OCI-LY3 (cell line): ENCODE measurements around the gene GPC3.

ENCODE experiments used
- EZH2phosphoT487 ChIP-seq: fragments of 200-600 bp; shearing (Covaris generic); IDR thresholded peaks from 2 replicates; pipeline ENCODE4 v1.6.1; 2018; ENCODE audit warnings: antibody characterized with exemption, mixed run types, low read depth
- TF ChIP-seq, protein P1 (sequence below): fragments of 200-600, 300-600 bp; sonication (generic); IDR thresholded peaks from 2 replicates; pipeline ENCODE4 v1.5.1; 2014; ENCODE audit warnings: antibody characterized with exemption, low read length, low read depth

DNA sequence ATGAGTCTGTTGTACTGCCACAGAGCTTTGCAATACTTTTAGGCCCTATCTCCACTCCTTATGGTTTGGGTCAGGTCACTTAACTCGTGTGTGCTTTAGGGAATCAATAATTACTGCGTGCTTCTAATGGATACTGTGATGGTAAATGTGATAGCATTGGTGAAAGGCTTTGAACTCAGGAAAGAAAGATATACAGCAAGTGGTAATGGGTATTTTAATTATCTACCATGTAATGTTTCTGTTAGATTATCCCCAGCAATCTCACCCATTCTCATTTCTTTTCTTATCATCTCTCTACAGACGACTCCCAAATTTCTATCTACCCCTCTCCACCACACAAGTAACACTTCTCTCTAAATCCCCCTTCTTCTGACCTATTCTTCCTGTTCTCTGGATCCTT is 128.6 kb downstream of the GPC3 start:
- TF ChIP-seq, protein P1, sequence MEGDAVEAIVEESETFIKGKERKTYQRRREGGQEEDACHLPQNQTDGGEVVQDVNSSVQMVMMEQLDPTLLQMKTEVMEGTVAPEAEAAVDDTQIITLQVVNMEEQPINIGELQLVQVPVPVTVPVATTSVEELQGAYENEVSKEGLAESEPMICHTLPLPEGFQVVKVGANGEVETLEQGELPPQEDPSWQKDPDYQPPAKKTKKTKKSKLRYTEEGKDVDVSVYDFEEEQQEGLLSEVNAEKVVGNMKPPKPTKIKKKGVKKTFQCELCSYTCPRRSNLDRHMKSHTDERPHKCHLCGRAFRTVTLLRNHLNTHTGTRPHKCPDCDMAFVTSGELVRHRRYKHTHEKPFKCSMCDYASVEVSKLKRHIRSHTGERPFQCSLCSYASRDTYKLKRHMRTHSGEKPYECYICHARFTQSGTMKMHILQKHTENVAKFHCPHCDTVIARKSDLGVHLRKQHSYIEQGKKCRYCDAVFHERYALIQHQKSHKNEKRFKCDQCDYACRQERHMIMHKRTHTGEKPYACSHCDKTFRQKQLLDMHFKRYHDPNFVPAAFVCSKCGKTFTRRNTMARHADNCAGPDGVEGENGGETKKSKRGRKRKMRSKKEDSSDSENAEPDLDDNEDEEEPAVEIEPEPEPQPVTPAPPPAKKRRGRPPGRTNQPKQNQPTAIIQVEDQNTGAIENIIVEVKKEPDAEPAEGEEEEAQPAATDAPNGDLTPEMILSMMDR: no peak
- TF ChIP-seq EZH2phosphoT487: no peak
